Measurements from ENCODE around the gene TNP2.

TNP2 gene

GRCh38 chr16:11240636-11241473 is 28.3 kb downstream of the TNP2 start:
- Histone ChIP-seq H3K27ac (ENCODE audit: low read depth, low read length, poor library complexity, severe bottlenecking) (no peak overlapping the region), H3K9me3 (ENCODE audit: low read length) (no peaks in the 10 kb centered on the region), H3K9ac (ENCODE audit: low read length) (no peak overlapping the region), H4K20me1 (ENCODE audit: insufficient read depth, low read length) (no peaks in the 10 kb centered on the region), H3K4me2 (ENCODE audit: low read length) (no peak overlapping the region), H3K4me1 (ENCODE audit: insufficient read depth, low read length, severe bottlenecking) (no peaks in the 10 kb centered on the region), H3F3A (ENCODE audit: insufficient read depth, low read length) (no peaks in the 10 kb centered on the region), H3K27me3 (ENCODE audit: insufficient read depth, low read length) (no peaks in the 10 kb centered on the region), H3K36me3 (ENCODE audit: insufficient read depth, low read length) (no peaks in the 10 kb centered on the region), H3K4me3 (ENCODE audit: low read depth, low read length, poor library complexity, severe bottlenecking) (no peak overlapping the region), H3K79me2 (ENCODE audit: insufficient read depth, low read length) (no peaks in the 10 kb centered on the region), H2AFZ (ENCODE audit: low read length) (no peak overlapping the region), H3K9me2 (ENCODE audit: low read depth, low read length) (no peaks in the 10 kb centered on the region)
- TF ChIP-seq EZH2 (IDR thresholded peaks at IDR 0.05; ENCODE audit: borderline replicate concordance, low read length) (no peak), CTCF (IDR thresholded peaks at IDR 0.05; ENCODE audit: low read length) (no peak)

GRCh38 chr16:11239644-11240632 is 29.2 kb downstream of the TNP2 start:
- Histone ChIP-seq H3F3A (ENCODE audit: insufficient read depth, low read length) (no peaks in the 10 kb centered on the region), H3K27me3 (ENCODE audit: insufficient read depth, low read length) (no peaks in the 10 kb centered on the region), H3K4me1 (ENCODE audit: insufficient read depth, low read length, severe bottlenecking) (no peaks in the 10 kb centered on the region), H3K9me3 (ENCODE audit: low read length) (no peaks in the 10 kb centered on the region), H3K27ac (ENCODE audit: low read depth, low read length, poor library complexity, severe bottlenecking) (no peak overlapping the region), H2AFZ (ENCODE audit: low read length) (no peak overlapping the region), H4K20me1 (ENCODE audit: insufficient read depth, low read length) (no peaks in the 10 kb centered on the region), H3K9me2 (ENCODE audit: low read depth, low read length) (no peaks in the 10 kb centered on the region), H3K9ac (ENCODE audit: low read length) (no peak overlapping the region), H3K4me3 (ENCODE audit: low read depth, low read length, poor library complexity, severe bottlenecking) (no peak overlapping the region), H3K36me3 (ENCODE audit: insufficient read depth, low read length) (no peaks in the 10 kb centered on the region), H3K4me2 (ENCODE audit: low read length) (no peak overlapping the region), H3K79me2 (ENCODE audit: insufficient read depth, low read length) (no peaks in the 10 kb centered on the region)
- no peak for TF ChIP-seq EZH2 (IDR thresholded peaks at IDR 0.05; ENCODE audit: borderline replicate concordance, low read length)
- TF ChIP-seq CTCF (IDR thresholded peaks at IDR 0.05; ENCODE audit: low read length): no peak

GRCh38 chr16:11238272-11239202 is 30.6 kb downstream of the TNP2 start:
- TF ChIP-seq CTCF (IDR thresholded peaks at IDR 0.05; ENCODE audit: low read length): no peak
- TF ChIP-seq EZH2 (IDR thresholded peaks at IDR 0.05; ENCODE audit: borderline replicate concordance, low read length): no peak

More at GRCh38 chr16:11238272-11239202, 30.6 kb downstream of the TNP2 start:
- H2AFZ ChIP-seq (ENCODE audit: low read length): no peak overlapping the region
- H3K9me3 ChIP-seq (ENCODE audit: low read length): no peaks in the 10 kb centered on the region
- no peaks in the 10 kb centered on the region for H3K79me2 ChIP-seq (ENCODE audit: insufficient read depth, low read length)
- no peak overlapping the region for H3K9ac ChIP-seq (ENCODE audit: low read length)
- no peak overlapping the region for H3K4me2 ChIP-seq (ENCODE audit: low read length)
- no peaks in the 10 kb centered on the region for H3K36me3 ChIP-seq (ENCODE audit: insufficient read depth, low read length)
- H3K27me3 ChIP-seq (ENCODE audit: insufficient read depth, low read length): no peaks in the 10 kb centered on the region
- no peaks in the 10 kb centered on the region for H4K20me1 ChIP-seq (ENCODE audit: insufficient read depth, low read length)
- H3K4me3 ChIP-seq (ENCODE audit: low read depth, low read length, poor library complexity, severe bottlenecking): no peak overlapping the region
- no peaks in the 10 kb centered on the region for H3F3A ChIP-seq (ENCODE audit: insufficient read depth, low read length)
- H3K27ac ChIP-seq (ENCODE audit: low read depth, low read length, poor library complexity, severe bottlenecking): no peak overlapping the region
- peaks cover 5% of the 10 kb centered on the region for H3K4me1 ChIP-seq (ENCODE audit: insufficient read depth, low read length, severe bottlenecking)
- H3K9me2 ChIP-seq (ENCODE audit: low read depth, low read length): no peaks in the 10 kb centered on the region
